Measurements from ENCODE around the gene STK17A.
"Not testable (repeated sequence)": the region's sequence is repeated elsewhere in the genome, so short reads cannot be mapped to it uniquely, and the experiment has no call there.

STK17A gene

GRCh38 chr7:43584195-43584586, 1.3 kb downstream of the STK17A start:
- no peaks in the 10 kb centered on the region for H3K9me3 ChIP-seq (ENCODE audit: control insufficient read depth, low read length)
- H3K36me3 ChIP-seq (ENCODE audit: control insufficient read depth, insufficient read depth, low read length): no peaks in the 10 kb centered on the region
- DNase-seq: peak in 1 of 3 donors; percentile 15
- peaks cover 26% of the 10 kb centered on the region for H3K4me1 ChIP-seq (ENCODE audit: control insufficient read depth, insufficient read depth, low read length, poor library complexity, severe bottlenecking)
- H3K27me3 ChIP-seq (replicated peaks; ENCODE audit: control insufficient read depth, insufficient read depth, low read length, poor library complexity, severe bottlenecking): no peaks in the 10 kb centered on the region
- H3K4me3 ChIP-seq (ENCODE audit: insufficient read depth, low read depth, low read length, poor library complexity, severe bottlenecking): peak overlapping the region; percentile 91
- peak overlapping the region; percentile 94 for H3K27ac ChIP-seq (ENCODE audit: insufficient read depth, low read length, poor library complexity, severe bottlenecking)

- not testable (repeated sequence) for H3K27me3 ChIP-seq (replicated peaks; ENCODE audit: control insufficient read depth, insufficient read depth, low read length, poor library complexity, severe bottlenecking); H3K9me3 ChIP-seq (ENCODE audit: control insufficient read depth, low read length); H3K36me3 ChIP-seq (ENCODE audit: control insufficient read depth, insufficient read depth, low read length); DNase-seq
- Histone ChIP-seq H3K4me1 (ENCODE audit: control insufficient read depth, insufficient read depth, low read length, poor library complexity, severe bottlenecking) (peaks cover 26% of the 10 kb centered on the region), H3K27ac (ENCODE audit: insufficient read depth, low read length, poor library complexity, severe bottlenecking) (peak overlapping the region; percentile 94), H3K4me3 (ENCODE audit: insufficient read depth, low read depth, low read length, poor library complexity, severe bottlenecking) (peak overlapping the region; percentile 91)
These were observed 1.8 kb downstream of the STK17A start for GRCh38 chr7:43584733-43585132.

- Histone ChIP-seq H3K27ac (ENCODE audit: insufficient read depth, low read length, poor library complexity, severe bottlenecking) (peak overlapping the region; percentile 94), H3K4me3 (ENCODE audit: insufficient read depth, low read depth, low read length, poor library complexity, severe bottlenecking) (peak overlapping the region; percentile 91), H3K27me3 (replicated peaks; ENCODE audit: control insufficient read depth, insufficient read depth, low read length, poor library complexity, severe bottlenecking) (no peaks in the 10 kb centered on the region), H3K36me3 (ENCODE audit: control insufficient read depth, insufficient read depth, low read length) (no peaks in the 10 kb centered on the region), H3K4me1 (ENCODE audit: control insufficient read depth, insufficient read depth, low read length, poor library complexity, severe bottlenecking) (peaks cover 33% of the 10 kb centered on the region), H3K9me3 (ENCODE audit: control insufficient read depth, low read length) (no peaks in the 10 kb centered on the region)
- no peak for DNase-seq
These were observed 2.7 kb downstream of the STK17A start for GRCh38 chr7:43585562-43585961.

- peaks cover 40% of the 10 kb centered on the region for H3K4me1 ChIP-seq (ENCODE audit: control insufficient read depth, insufficient read depth, low read length, poor library complexity, severe bottlenecking)
- DNase-seq: no peak
- H3K27ac ChIP-seq (ENCODE audit: insufficient read depth, low read length, poor library complexity, severe bottlenecking): peak overlapping the region; percentile 94
These were observed 3.5 kb downstream of the STK17A start for GRCh38 chr7:43586251-43586900.

GRCh38 chr7:43588477-43589132, 5.7 kb downstream of the STK17A start:
- no peak for DNase-seq
- Histone ChIP-seq H3K27me3 (replicated peaks; ENCODE audit: control insufficient read depth, insufficient read depth, low read length, poor library complexity, severe bottlenecking) (no peaks in the 10 kb centered on the region), H3K27ac (ENCODE audit: insufficient read depth, low read length, poor library complexity, severe bottlenecking) (peak overlapping the region; percentile 94), H3K36me3 (ENCODE audit: control insufficient read depth, insufficient read depth, low read length) (no peaks in the 10 kb centered on the region), H3K4me3 (ENCODE audit: insufficient read depth, low read depth, low read length, poor library complexity, severe bottlenecking) (no peak overlapping the region), H3K4me1 (ENCODE audit: control insufficient read depth, insufficient read depth, low read length, poor library complexity, severe bottlenecking) (peaks cover 58% of the 10 kb centered on the region), H3K9me3 (ENCODE audit: control insufficient read depth, low read length) (no peaks in the 10 kb centered on the region)

More at GRCh38 chr7:43586251-43586900, 3.5 kb downstream of the STK17A start:
- Histone ChIP-seq H3K36me3 (ENCODE audit: control insufficient read depth, insufficient read depth, low read length) (no peaks in the 10 kb centered on the region), H3K9me3 (ENCODE audit: control insufficient read depth, low read length) (no peaks in the 10 kb centered on the region), H3K4me3 (ENCODE audit: insufficient read depth, low read depth, low read length, poor library complexity, severe bottlenecking) (peak overlapping the region; percentile 91), H3K27me3 (replicated peaks; ENCODE audit: control insufficient read depth, insufficient read depth, low read length, poor library complexity, severe bottlenecking) (no peaks in the 10 kb centered on the region)

- DNase-seq: no peak
- no peaks in the 10 kb centered on the region for H3K9me3 ChIP-seq (ENCODE audit: control insufficient read depth, low read length)
- H3K27me3 ChIP-seq (replicated peaks; ENCODE audit: control insufficient read depth, insufficient read depth, low read length, poor library complexity, severe bottlenecking): no peaks in the 10 kb centered on the region
- H3K36me3 ChIP-seq (ENCODE audit: control insufficient read depth, insufficient read depth, low read length): no peaks in the 10 kb centered on the region
- H3K27ac ChIP-seq (ENCODE audit: insufficient read depth, low read length, poor library complexity, severe bottlenecking): peak overlapping the region; percentile 94
- no peak overlapping the region for H3K4me3 ChIP-seq (ENCODE audit: insufficient read depth, low read depth, low read length, poor library complexity, severe bottlenecking)
- H3K4me1 ChIP-seq (ENCODE audit: control insufficient read depth, insufficient read depth, low read length, poor library complexity, severe bottlenecking): peaks cover 62% of the 10 kb centered on the region
These were observed 6.2 kb downstream of the STK17A start for GRCh38 chr7:43589133-43589478.

- Histone ChIP-seq H3K36me3 (ENCODE audit: control insufficient read depth, insufficient read depth, low read length) (no peaks in the 10 kb centered on the region), H3K27me3 (replicated peaks; ENCODE audit: control insufficient read depth, insufficient read depth, low read length, poor library complexity, severe bottlenecking) (no peaks in the 10 kb centered on the region), H3K27ac (ENCODE audit: insufficient read depth, low read length, poor library complexity, severe bottlenecking) (no peak overlapping the region), H3K9me3 (ENCODE audit: control insufficient read depth, low read length) (no peaks in the 10 kb centered on the region), H3K4me1 (ENCODE audit: control insufficient read depth, insufficient read depth, low read length, poor library complexity, severe bottlenecking) (peaks cover 64% of the 10 kb centered on the region), H3K4me3 (ENCODE audit: insufficient read depth, low read depth, low read length, poor library complexity, severe bottlenecking) (no peak overlapping the region)
- no peak for DNase-seq
These were observed 6.8 kb downstream of the STK17A start for GRCh38 chr7:43589728-43590127.

- Histone ChIP-seq H3K27me3 (replicated peaks; ENCODE audit: control insufficient read depth, insufficient read depth, low read length, poor library complexity, severe bottlenecking) (no peaks in the 10 kb centered on the region), H3K4me1 (ENCODE audit: control insufficient read depth, insufficient read depth, low read length, poor library complexity, severe bottlenecking) (peaks cover 66% of the 10 kb centered on the region), H3K4me3 (ENCODE audit: insufficient read depth, low read depth, low read length, poor library complexity, severe bottlenecking) (no peak overlapping the region), H3K36me3 (ENCODE audit: control insufficient read depth, insufficient read depth, low read length) (peaks cover 3% of the 10 kb centered on the region), H3K27ac (ENCODE audit: insufficient read depth, low read length, poor library complexity, severe bottlenecking) (peak overlapping the region; percentile 35), H3K9me3 (ENCODE audit: control insufficient read depth, low read length) (no peaks in the 10 kb centered on the region)
- DNase-seq: no peak
These were observed 8.1 kb downstream of the STK17A start for GRCh38 chr7:43590862-43591557.

GRCh38 chr7:43591558-43592180, 8.8 kb downstream of the STK17A start:
- Histone ChIP-seq H3K9me3 (ENCODE audit: control insufficient read depth, low read length) (no peaks in the 10 kb centered on the region), H3K4me1 (ENCODE audit: control insufficient read depth, insufficient read depth, low read length, poor library complexity, severe bottlenecking) (peaks cover 65% of the 10 kb centered on the region), H3K27ac (ENCODE audit: insufficient read depth, low read length, poor library complexity, severe bottlenecking) (no peak overlapping the region), H3K4me3 (ENCODE audit: insufficient read depth, low read depth, low read length, poor library complexity, severe bottlenecking) (no peak overlapping the region), H3K36me3 (ENCODE audit: control insufficient read depth, insufficient read depth, low read length) (peaks cover 9% of the 10 kb centered on the region), H3K27me3 (replicated peaks; ENCODE audit: control insufficient read depth, insufficient read depth, low read length, poor library complexity, severe bottlenecking) (no peaks in the 10 kb centered on the region)
- DNase-seq: no peak

- H3K36me3 ChIP-seq (ENCODE audit: control insufficient read depth, insufficient read depth, low read length): peaks cover 15% of the 10 kb centered on the region
- H3K9me3 ChIP-seq (ENCODE audit: control insufficient read depth, low read length): no peaks in the 10 kb centered on the region
- no peaks in the 10 kb centered on the region for H3K27me3 ChIP-seq (replicated peaks; ENCODE audit: control insufficient read depth, insufficient read depth, low read length, poor library complexity, severe bottlenecking)
- H3K27ac ChIP-seq (ENCODE audit: insufficient read depth, low read length, poor library complexity, severe bottlenecking): no peak overlapping the region
- no peak for DNase-seq
- H3K4me1 ChIP-seq (ENCODE audit: control insufficient read depth, insufficient read depth, low read length, poor library complexity, severe bottlenecking): peaks cover 62% of the 10 kb centered on the region
- no peak overlapping the region for H3K4me3 ChIP-seq (ENCODE audit: insufficient read depth, low read depth, low read length, poor library complexity, severe bottlenecking)
These were observed 9.4 kb downstream of the STK17A start for GRCh38 chr7:43592326-43592725.
